Left lung (tissue), 10 donors: ENCODE data around the gene KLF1. TPM values are rescaled to one million over a fixed set of nuclear protein-coding genes. Genes with fewer than 3 reads are reported as not detected.

Experiments used
- ATAC-seq: fragments of 200-7000 bp; cut with Tn5 transposase; one replicate; pipeline ENCODE4 v1.9.1; 2020; ENCODE audit warnings: moderate library complexity
- DNase-seq, 4 donors: peaks; one replicate each; pipeline ENCODE4 v3.0.0-alpha.2; 2013 to 2020
- H3K27ac ChIP-seq, 2 donors: fragments of 200-600 bp; sonication (generic) in 1 of 2; one replicate each; pipeline versions ENCODE4 v1.5.0 to v1.8.0; 2020 to 2021
- H3K27me3 ChIP-seq, 2 donors: fragments of 200-600 bp; sonication (generic) in 1 of 2; one replicate each; pipeline versions ENCODE4 v1.5.0 to v1.8.0; 2020 to 2021
- H3K36me3 ChIP-seq, 2 donors: fragments of 200-600 bp; sonication (generic) in 1 of 2; one replicate each; pipeline versions ENCODE4 v1.5.0 to v1.8.0; 2020 to 2021
- H3K4me1 ChIP-seq, 2 donors: fragments of 200-600 bp; one replicate each; pipeline ENCODE4 v1.8.0; 2021
- H3K4me3 ChIP-seq, 2 donors: fragments of 200-600 bp; sonication (generic) in 1 of 2; one replicate each; pipeline versions ENCODE4 v1.5.0 to v1.8.0; 2020 to 2021; ENCODE audit warnings: mild to moderate bottlenecking in 1 of 2
- H3K9me3 ChIP-seq, 2 donors: fragments of 200-600 bp; sonication (generic) in 1 of 2; one replicate each; pipeline versions ENCODE4 v1.5.0 to v1.8.0; 2020 to 2021
- CTCF ChIP-seq, 2 donors: fragments of 200-600 bp; sonication (generic) in 1 of 2; IDR thresholded peaks; one replicate each; pipeline versions ENCODE4 v1.5.0 to v1.8.0; 2021; ENCODE audit warnings: antibody characterized with exemption in 2 of 2
- intact Hi-C, 2 donors: fragments of 100-400 bp; cut with DNase I; formaldehyde crosslinking; loops; one replicate each; pipeline versions ENCODE4 v1.11.2 to v1.14.2; 2022
- polyA plus RNA-seq, 6 donors: library from polyadenylated mRNA; unstranded; fragments of 120-200 nt; gene quantifications; one replicate each; pipeline ENCODE4 v1.2.1, GENCODE V29; 2013; ENCODE audit not compliant: insufficient read length in 6 of 6
- total RNA-seq, 2 donors: library from RNA; stranded (reverse); fragmentation: NEBNext Ultra II Directional; extraction: Animal tissue kit (Norgen Biotek cat#: 25700); gene quantifications; one replicate each; pipeline ENCODE4 v1.2.1, GENCODE V29; 2021
- donor health status: DM: no; HTN: yes; CAD: no.
- donor health status: DM: no; HTN: no; CAD: no.

Gene KLF1
- total and polyA plus RNA-seq, 8 donors = 0.35 to 1.2 (median 0.60) TPM; not detected in 1

GRCh38 chr19:12868540-12869112, 18.4 kb downstream of the KLF1 start:
- Histone ChIP-seq H3K4me1 (peaks cover 0 to 12% of the 10 kb centered on the region in 2 donors), H3K9me3 (peaks cover 0 to 6% of the 10 kb centered on the region in 2 donors), H3K27me3 (peaks cover 0 to 10% of the 10 kb centered on the region in 2 donors), H3K27ac (no peak overlapping the region), H3K4me3 (no peak overlapping the region), H3K36me3 (no peaks in the 10 kb centered on the region)
- no peak for ATAC-seq
- DNase-seq = no peak
- TF ChIP-seq CTCF (IDR thresholded peaks at IDR 0.05) = no peak
- intact Hi-C loops = no loop called here

GRCh38 chr19:12867120-12868099, 19.6 kb downstream of the KLF1 start:
- Histone ChIP-seq H3K9me3 (no peaks in the 10 kb centered on the region), H3K27ac (no peak overlapping the region), H3K4me1 (peaks cover 0 to 12% of the 10 kb centered on the region in 2 donors), H3K36me3 (no peaks in the 10 kb centered on the region), H3K4me3 (peak overlapping the region; percentile 26 to 43), H3K27me3 (peaks cover 0 to 10% of the 10 kb centered on the region in 2 donors)
- intact Hi-C loops = no loop called here
- DNase-seq = peak in 3 of 4 donors; percentile 65 to 87 (median 85)
- no peak for TF ChIP-seq CTCF (IDR thresholded peaks at IDR 0.05)
- peak; percentile 87 for ATAC-seq

- H3K27me3 ChIP-seq = peaks cover 0 to 10% of the 10 kb centered on the region in 2 donors
- ATAC-seq = no peak
- no peak for DNase-seq
- intact Hi-C loops = no loop called here
- no peak overlapping the region for H3K4me3 ChIP-seq
- no peaks in the 10 kb centered on the region for H3K9me3 ChIP-seq
- no peak overlapping the region for H3K27ac ChIP-seq
- no peaks in the 10 kb centered on the region for H3K36me3 ChIP-seq
- no peak for TF ChIP-seq CTCF (IDR thresholded peaks at IDR 0.05)
- H3K4me1 ChIP-seq = peaks cover 0 to 12% of the 10 kb centered on the region in 2 donors
These were observed 20.4 kb downstream of the KLF1 start for GRCh38 chr19:12866416-12867119.

GRCh38 chr19:12865746-12866415, 21.1 kb downstream of the KLF1 start:
- no peaks in the 10 kb centered on the region for H3K9me3 ChIP-seq
- TF ChIP-seq CTCF (IDR thresholded peaks at IDR 0.05) = no peak
- intact Hi-C loops = no loop called here
- peaks cover 0 to 10% of the 10 kb centered on the region in 2 donors for H3K27me3 ChIP-seq
- no peak overlapping the region for H3K27ac ChIP-seq
- H3K4me3 ChIP-seq = no peak overlapping the region
- peaks cover 0 to 12% of the 10 kb centered on the region in 2 donors for H3K4me1 ChIP-seq
- ATAC-seq (no peak), DNase-seq (no peak)
- H3K36me3 ChIP-seq = no peaks in the 10 kb centered on the region
